OCI-LY3 (cell line): ENCODE data around the gene NEU2.

ENCODE experiments used
- H2AFZ ChIP-seq: fragments of 200-600, 300-600 bp; shearing (Covaris generic); 2 replicates; pipeline ENCODE4 v1.6.0; 2014; ENCODE audit warnings: antibody characterized with exemption, low read depth, low read length
- H3K27ac ChIP-seq: fragments of 200-600, 300-600 bp; sonication (generic); 2 replicates; pipeline ENCODE4 v1.5.1; 2014; ENCODE audit warnings: mild to moderate bottlenecking, low read length, moderate library complexity, mixed read lengths
- H3K27me3 ChIP-seq: fragments of 200-600, 300-600 bp; sonication (generic); 2 replicates; pipeline ENCODE4 v1.6.1; 2014; ENCODE audit warnings: low read depth, low read length, mixed read lengths
- H3K36me3 ChIP-seq: fragments of 200-600, 300-600 bp; sonication (generic); replicated peaks from 2 replicates; pipeline ENCODE3; 2014; ENCODE audit warnings: low read depth, low read length, mixed read lengths
- H3K4me1 ChIP-seq: fragments of 300-600, 200-600 bp; sonication (generic); 2 replicates; pipeline ENCODE4 v1.6.1; 2014; ENCODE audit warnings: low read length, mixed read lengths
- H3K4me2 ChIP-seq: fragments of 200-600, 300-600 bp; sonication (generic); 2 replicates; pipeline ENCODE4 v1.6.1; 2014; ENCODE audit warnings: low read length, mixed read lengths
- H3K4me3 ChIP-seq: fragments of 300-600, 200-600 bp; sonication (generic); 2 replicates; pipeline ENCODE4 v1.5.1; 2014; ENCODE audit warnings: antibody characterized with exemption, mild to moderate bottlenecking, low read length, moderate library complexity
- H3K79me2 ChIP-seq: fragments of 300-600, 200-600 bp; shearing (Covaris generic); 2 replicates; pipeline ENCODE4 v1.6.1; 2014; ENCODE audit warnings: mild to moderate bottlenecking, low read length, mixed read lengths
- H3K9ac ChIP-seq: fragments of 300-600, 200-600 bp; shearing (Covaris generic); 2 replicates; pipeline ENCODE4 v1.6.0; 2014; ENCODE audit warnings: mild to moderate bottlenecking, low read length, moderate library complexity
- H3K9me3 ChIP-seq: fragments of 200-600, 300-600 bp; shearing (Covaris generic); 2 replicates; pipeline ENCODE4 v1.6.1; 2014; ENCODE audit warnings: low read length, mixed read lengths; ENCODE audit not compliant: insufficient read depth
- H4K20me1 ChIP-seq: fragments of 200-600, 300-600 bp; sonication (generic); 2 replicates; pipeline ENCODE4 v1.6.1; 2016; ENCODE audit warnings: low read length, mixed read lengths; ENCODE audit not compliant: insufficient read depth
- CTCF ChIP-seq: fragments of 200-600, 300-600 bp; sonication (generic); IDR thresholded peaks from 2 replicates; pipeline ENCODE4 v1.5.1; 2014; ENCODE audit warnings: antibody characterized with exemption, low read length, low read depth
- EZH2phosphoT487 ChIP-seq: fragments of 200-600 bp; shearing (Covaris generic); IDR thresholded peaks from 2 replicates; pipeline ENCODE4 v1.6.1; 2018; ENCODE audit warnings: antibody characterized with exemption, mixed run types, low read depth

The NEU2 gene

GRCh38 chr2:233031556-233032500 is 644 bp upstream of the NEU2 start:
- Histone ChIP-seq H3K9me3 (no peaks in the 10 kb centered on the region), H3K36me3 (no peaks in the 10 kb centered on the region), H3K4me1 (no peaks in the 10 kb centered on the region), H3K27me3 (no peaks in the 10 kb centered on the region), H3K27ac (no peak overlapping the region), H4K20me1 (no peaks in the 10 kb centered on the region), H3K4me3 (no peak overlapping the region), H3K79me2 (no peaks in the 10 kb centered on the region), H2AFZ (no peak overlapping the region), H3K9ac (no peak overlapping the region), H3K4me2 (no peak overlapping the region)
- no peak for TF ChIP-seq EZH2phosphoT487
- TF ChIP-seq CTCF: no peak

- Histone ChIP-seq H3K79me2 (no peaks in the 10 kb centered on the region), H3K4me1 (no peaks in the 10 kb centered on the region), H3K27me3 (no peaks in the 10 kb centered on the region), H2AFZ (no peak overlapping the region), H3K27ac (no peak overlapping the region), H3K9me3 (no peaks in the 10 kb centered on the region), H3K4me2 (no peak overlapping the region), H3K9ac (no peak overlapping the region), H3K36me3 (no peaks in the 10 kb centered on the region), H4K20me1 (no peaks in the 10 kb centered on the region), H3K4me3 (no peak overlapping the region)
- TF ChIP-seq CTCF: no peak
- no peak for TF ChIP-seq EZH2phosphoT487
Observed at GRCh38 chr2:233033672-233034071, 1.2 kb downstream of the NEU2 start.

- Histone ChIP-seq H2AFZ (no peak overlapping the region), H3K9me3 (no peaks in the 10 kb centered on the region), H3K4me3 (no peak overlapping the region), H3K36me3 (no peaks in the 10 kb centered on the region), H3K9ac (no peak overlapping the region), H3K79me2 (no peaks in the 10 kb centered on the region), H3K4me2 (no peak overlapping the region), H3K4me1 (no peaks in the 10 kb centered on the region), H3K27ac (no peak overlapping the region), H3K27me3 (no peaks in the 10 kb centered on the region), H4K20me1 (no peaks in the 10 kb centered on the region)
- TF ChIP-seq EZH2phosphoT487 (no peak), CTCF (no peak)
Observed at GRCh38 chr2:233034091-233034882, 1.8 kb downstream of the NEU2 start.

- no peaks in the 10 kb centered on the region for H4K20me1 ChIP-seq
- H3K27me3 ChIP-seq: no peaks in the 10 kb centered on the region
- H3K9me3 ChIP-seq: no peaks in the 10 kb centered on the region
- no peak overlapping the region for H3K9ac ChIP-seq
- no peaks in the 10 kb centered on the region for H3K4me1 ChIP-seq
- H2AFZ ChIP-seq: no peak overlapping the region
- H3K4me3 ChIP-seq: no peak overlapping the region
- H3K4me2 ChIP-seq: no peak overlapping the region
- H3K36me3 ChIP-seq: no peaks in the 10 kb centered on the region
- TF ChIP-seq EZH2phosphoT487 (no peak), CTCF (no peak)
- no peak overlapping the region for H3K27ac ChIP-seq
- no peaks in the 10 kb centered on the region for H3K79me2 ChIP-seq
Observed at GRCh38 chr2:233035426-233036161, 3.1 kb downstream of the NEU2 start.
